Measurements from ENCODE around the gene ERF. TPM values are rescaled to one million over a fixed set of nuclear protein-coding genes. Genes with fewer than 3 reads are reported as not detected.
A peak's percentile ranks its signal among the peaks of the same experiment; 100 is the strongest.

Gene ERF
- total and polyA plus RNA-seq, 2 donors from 2014 or later = 31.1 to 61.2 TPM

GRCh38 chr19:42271861-42272534, 17.1 kb upstream of the ERF start:
- no peak for TF ChIP-seq CTCF (IDR thresholded peaks at IDR 0.05; ENCODE audit: borderline replicate concordance, extremely low read depth, insufficient read depth)
- peaks cover 0 to 17% (median 6%) of the 10 kb centered on the region in 3 donors for H3K36me3 ChIP-seq (ENCODE audit: control insufficient read depth in 2 of 3, insufficient read depth in 3 of 3, low read length in 3 of 3)
- peak in 2 of 5 donors; percentile 54 to 73 for DNase-seq
- no peak overlapping the region for H3K27ac ChIP-seq (ENCODE audit: low read depth in 2 of 2, low read length in 2 of 2)
- H3K9ac ChIP-seq (ENCODE audit: low read length in 3 of 3) = no peak overlapping the region
- H3K4me1 ChIP-seq (ENCODE audit: control insufficient read depth in 2 of 3, insufficient read depth in 2 of 3, low read depth in 1 of 3, low read length in 3 of 3) = peaks cover 3 to 25% (median 12%) of the 10 kb centered on the region in 3 donors
- no peak overlapping the region for H3K4me3 ChIP-seq (ENCODE audit: low read length in 3 of 3)
- no peaks in the 10 kb centered on the region for H3K9me3 ChIP-seq (ENCODE audit: control insufficient read depth in 2 of 3, insufficient read depth in 1 of 3, low read length in 3 of 3)
- no peak for FAIRE-seq
- intact Hi-C loops (cut with DNase I) = no loop called here
- H3K27me3 ChIP-seq (ENCODE audit: control insufficient read depth, insufficient read depth, low read length) = no peaks in the 10 kb centered on the region

GRCh38 chr19:42271045-42271419, 16.1 kb upstream of the ERF start:
- Histone ChIP-seq H3K27me3 (ENCODE audit: control insufficient read depth, insufficient read depth, low read length) (no peaks in the 10 kb centered on the region), H3K27ac (ENCODE audit: low read depth in 2 of 2, low read length in 2 of 2) (peak overlapping the region; percentile 91 to 95), H3K4me1 (ENCODE audit: control insufficient read depth in 2 of 3, insufficient read depth in 2 of 3, low read depth in 1 of 3, low read length in 3 of 3) (peaks cover 3 to 25% (median 12%) of the 10 kb centered on the region in 3 donors), H3K9me3 (ENCODE audit: control insufficient read depth in 2 of 3, insufficient read depth in 1 of 3, low read length in 3 of 3) (no peaks in the 10 kb centered on the region), H3K4me3 (ENCODE audit: low read length in 3 of 3) (peak overlapping the region in 2 of 3 donors; percentile 3 to 91), H3K9ac (ENCODE audit: low read length in 3 of 3) (peak overlapping the region in 1 of 3 donors; percentile 38), H3K36me3 (ENCODE audit: control insufficient read depth in 2 of 3, insufficient read depth in 3 of 3, low read length in 3 of 3) (peaks cover 0 to 17% (median 6%) of the 10 kb centered on the region in 3 donors)
- DNase-seq (peak in 1 of 5 donors; percentile 40), FAIRE-seq (no peak)
- intact Hi-C loops (cut with DNase I) = no loop called here
- TF ChIP-seq CTCF (IDR thresholded peaks at IDR 0.05; ENCODE audit: borderline replicate concordance, extremely low read depth, insufficient read depth) = no peak

- peaks cover 3 to 25% (median 12%) of the 10 kb centered on the region in 3 donors for H3K4me1 ChIP-seq (ENCODE audit: control insufficient read depth in 2 of 3, insufficient read depth in 2 of 3, low read depth in 1 of 3, low read length in 3 of 3)
- peak in 2 of 5 donors; percentile 55 to 84 for DNase-seq
- no peak for FAIRE-seq
- peak overlapping the region; percentile 91 to 95 for H3K27ac ChIP-seq (ENCODE audit: low read depth in 2 of 2, low read length in 2 of 2)
- no peaks in the 10 kb centered on the region for H3K9me3 ChIP-seq (ENCODE audit: control insufficient read depth in 2 of 3, insufficient read depth in 1 of 3, low read length in 3 of 3)
- H3K4me3 ChIP-seq (ENCODE audit: low read length in 3 of 3) = peak overlapping the region; percentile 16 to 91 (median 80)
- TF ChIP-seq CTCF (IDR thresholded peaks at IDR 0.05; ENCODE audit: borderline replicate concordance, extremely low read depth, insufficient read depth) = no peak
- peaks cover 0 to 17% (median 6%) of the 10 kb centered on the region in 3 donors for H3K36me3 ChIP-seq (ENCODE audit: control insufficient read depth in 2 of 3, insufficient read depth in 3 of 3, low read length in 3 of 3)
- intact Hi-C loops (cut with DNase I) = no loop called here
- H3K9ac ChIP-seq (ENCODE audit: low read length in 3 of 3) = peak overlapping the region in 2 of 3 donors; percentile 78 to 95
- no peaks in the 10 kb centered on the region for H3K27me3 ChIP-seq (ENCODE audit: control insufficient read depth, insufficient read depth, low read length)
Observed at GRCh38 chr19:42270346-42271044, 15.6 kb upstream of the ERF start.

Data from kidney (tissue), 14 donors.